HG02678 (cell line): ENCODE results near the gene UGCG.

Source experiments
- ATAC-seq: cut with Tn5 transposase; IDR thresholded peaks from one replicate; pipeline ENCODE4 v1.9.1; 2021; ENCODE audit warnings: mild to moderate bottlenecking, moderate library complexity; ENCODE audit not compliant: unreplicated experiment

Gene UGCG

DNA sequence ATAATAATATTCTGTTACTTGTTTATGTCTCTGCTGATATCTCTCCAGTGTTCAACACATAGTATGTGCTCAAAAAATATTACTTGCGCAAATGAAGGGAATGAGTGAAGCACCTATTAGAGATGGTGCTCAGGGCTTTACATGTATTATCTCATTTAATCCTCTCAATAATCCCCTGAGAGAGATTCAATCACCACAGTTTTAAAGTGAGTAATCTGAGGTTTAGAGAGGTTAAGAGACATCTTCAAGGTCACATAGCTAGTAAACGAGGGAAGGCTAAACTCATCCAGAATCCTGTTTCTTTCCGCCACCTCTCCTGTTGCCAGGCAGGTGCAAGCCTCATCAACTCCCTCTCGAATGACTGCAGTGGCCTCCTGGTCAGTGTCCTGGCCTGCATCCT, 82.0 kb downstream of the UGCG start:
- ATAC-seq = no peak

DNA sequence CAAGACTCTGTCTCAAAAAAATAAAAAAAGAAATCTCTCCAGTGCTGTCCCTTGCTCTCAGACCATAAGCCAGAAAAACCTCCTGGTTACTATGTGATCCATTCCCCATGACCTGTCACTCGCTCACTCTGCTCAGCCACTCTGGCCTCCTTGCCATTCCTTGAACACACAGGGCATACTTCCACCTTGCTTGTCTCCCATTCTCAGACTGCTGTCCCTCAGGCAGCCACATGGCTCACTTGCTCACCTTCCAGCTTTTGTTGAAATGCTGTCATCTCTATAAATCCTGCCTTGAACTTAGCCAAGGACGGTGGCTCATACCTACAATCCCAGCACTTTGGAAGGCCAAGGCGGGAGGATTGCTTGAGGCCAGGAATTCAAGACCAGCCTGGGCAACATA, 82.9 kb downstream of the UGCG start:
- no peak for ATAC-seq

- no peak for ATAC-seq
These were observed 83.8 kb downstream of the UGCG start for GRCh38 chr9:111980398-111980797.

- peak; percentile 72 for ATAC-seq
These were observed 86.9 kb downstream of the UGCG start for GRCh38 chr9:111983484-111983908.

GRCh38 chr9:111984086-111984802, 87.6 kb downstream of the UGCG start:
- ATAC-seq = no peak
